HepG2 (cell line): Measurements from ENCODE around the gene WDR82. TPM values are rescaled to one million over a fixed set of nuclear protein-coding genes. Genes with fewer than 3 reads are reported as not detected.

Experiments
- ATAC-seq: fragments of 200-7000 bp; cut with Tn5 transposase; 3 replicates; pipeline ENCODE4 v1.9.1; 2020; ENCODE audit warnings: mild to moderate bottlenecking, moderate library complexity
- BruUV-seq: library from RNA; stranded (reverse); fragments of 400-500 nt; replicated peaks from 2 replicates; lab custom pipeline; 2021; lab: Mats Ljungman, UMichigan
- CTCF ChIA-PET: fragments of 300-600 bp; formaldehyde crosslinking; extraction: SDS; loops from one replicate; lab custom pipeline; 2021; ENCODE audit warnings: low total read pairs, inconsistent platforms, low intra/inter-chr PET ratio; lab: Yijun Ruan, JAX
- POLR2A ChIA-PET: fragments of 350-600 bp; sonication (Branson Sonifier 250); formaldehyde crosslinking; loops from one replicate; lab custom pipeline; 2020; ENCODE audit warnings: antibody characterized with exemption, inconsistent platforms; lab: Yijun Ruan, JAX
- DNase-seq: peaks from one replicate; pipeline ENCODE4 v3.0.0-alpha.2; 2015; ENCODE audit warnings: low spot score
- FAIRE-seq: peaks from 3 replicates; lab custom pipeline; 2011; peaks lifted over from hg19 to GRCh38; lab: Jason Lieb, UNC
- H2AFZ ChIP-seq: one replicate; pipeline ENCODE4 v1.6.1; 2011; ENCODE audit warnings: low read length, inconsistent platforms
- H3K27ac ChIP-seq: fragments of 300-600 bp; 3 replicates; pipeline ENCODE4 v1.8.0; 2011; ENCODE audit warnings: mixed run types, mild to moderate bottlenecking, mixed read lengths, low read length, inconsistent platforms; ENCODE audit not compliant: insufficient read depth; ENCODE audit errors: extremely low read length
- H3K27me3 ChIP-seq, 2 experiments: fragments of 200-600 bp in 1 of 2; 2 replicates in 1 of 2; 3 replicates in 1 of 2; pipeline versions ENCODE4 v1.6.0 to v1.8.0; 2011; ENCODE audit warnings: low read length in 2 of 2, mild to moderate bottlenecking in 2 of 2, moderate library complexity in 2 of 2, inconsistent platforms in 1 of 2; ENCODE audit not compliant: insufficient read depth in 2 of 2, control insufficient read depth in 1 of 2
- H3K36me3 ChIP-seq, 2 experiments: fragments of 200-600 bp in 1 of 2; replicated peaks in 1 of 2; 2 replicates in 1 of 2; 3 replicates in 1 of 2; pipeline versions ENCODE4 v1.5.1 to v1.8.0; 2011; ENCODE audit warnings: low read length in 2 of 2, inconsistent platforms in 1 of 2; ENCODE audit not compliant: insufficient read depth in 2 of 2, control insufficient read depth in 1 of 2
- H3K4me1 ChIP-seq: 2 replicates; pipeline ENCODE4 v1.5.1; 2012; ENCODE audit warnings: low read length, inconsistent platforms; ENCODE audit not compliant: insufficient read depth
- H3K4me2 ChIP-seq: 2 replicates; pipeline ENCODE4 v1.6.0; 2011; ENCODE audit warnings: low read depth, low read length, inconsistent platforms
- H3K4me3 ChIP-seq, 3 experiments: fragments of 200-600 bp in 1 of 3; sonication (generic), shearing (Covaris generic) in 1 of 3; replicated peaks in 1 of 3; 2 replicates each; pipeline ENCODE4 v1.5.1; 2011 to 2016; ENCODE audit warnings: low read length in 3 of 3, inconsistent platforms in 2 of 3, low read depth in 2 of 3, mild to moderate bottlenecking in 2 of 3, control low read depth in 1 of 3, mixed read lengths in 1 of 3; ENCODE audit not compliant: insufficient read depth in 1 of 3
- H3K79me2 ChIP-seq: one replicate; pipeline ENCODE4 v1.6.1; 2011; ENCODE audit warnings: low read length, inconsistent platforms; ENCODE audit not compliant: insufficient read depth
- H3K9ac ChIP-seq: 2 replicates; pipeline ENCODE4 v1.6.0; 2011; ENCODE audit warnings: mild to moderate bottlenecking, low read depth, low read length, inconsistent platforms; ENCODE audit not compliant: insufficient read depth
- H3K9me3 ChIP-seq: 2 replicates; pipeline ENCODE4 v1.5.1; 2012; ENCODE audit warnings: mild to moderate bottlenecking, low read length
- H4K20me1 ChIP-seq: 2 replicates; pipeline ENCODE4 v1.6.0; 2011; ENCODE audit warnings: inconsistent platforms, mild to moderate bottlenecking, low read length, moderate library complexity; ENCODE audit not compliant: insufficient read depth
- ATF7 ChIP-seq, 2 experiments: fragments of 450-650 bp in 1 of 2; sonication (generic) in 1 of 2; formaldehyde crosslinking in 1 of 2; IDR thresholded peaks; 2 replicates each; pipeline versions ENCODE4 v1.4.0 to v1.6.1; 2016 to 2020; ENCODE audit warnings: antibody characterized with exemption in 1 of 2, mild to moderate bottlenecking in 1 of 2, missing genetic modification reagents in 1 of 2
- BCL3 ChIP-seq: sonication (generic); formaldehyde crosslinking; IDR thresholded peaks from 2 replicates; pipeline ENCODE4 v1.5.1; 2020; ENCODE audit warnings: mild to moderate bottlenecking, missing genetic modification reagents, moderate library complexity
- BCL6 ChIP-seq: IDR thresholded peaks from 2 replicates; pipeline ENCODE4 v1.6.1; 2016; ENCODE audit warnings: missing genetic modification reagents, missing compliant biosample characterization
- ISX ChIP-seq: sonication (generic); formaldehyde crosslinking; conservative IDR thresholded peaks from 2 replicates; pipeline ENCODE4 v1.5.0; 2020; ENCODE audit warnings: missing genetic modification reagents
- MIXL1 ChIP-seq: IDR thresholded peaks from 2 replicates; pipeline ENCODE4 v1.6.1; 2016
- SIN3B ChIP-seq: fragments of 150-350 bp; IDR thresholded peaks from 2 replicates; pipeline ENCODE4 v1.6.1; 2014; ENCODE audit warnings: low read length
- ZC3H13 ChIP-seq: sonication (generic); formaldehyde crosslinking; IDR thresholded peaks from 2 replicates; pipeline ENCODE4 v1.8.1; 2023; ENCODE audit warnings: mild to moderate bottlenecking, missing genetic modification reagents, moderate library complexity
- ZFX ChIP-seq: sonication (generic); formaldehyde crosslinking; IDR thresholded peaks from 2 replicates; pipeline ENCODE4 v1.4.0; 2020; ENCODE audit warnings: mild to moderate bottlenecking, low read depth, missing genetic modification reagents, moderate library complexity
- ZNF280D ChIP-seq: sonication (generic); formaldehyde crosslinking; IDR thresholded peaks from 2 replicates; pipeline ENCODE4 v1.5.1; 2020; ENCODE audit warnings: mild to moderate bottlenecking, missing genetic modification reagents
- ZNF564 ChIP-seq: sonication (generic); formaldehyde crosslinking; IDR thresholded peaks from 2 replicates; pipeline ENCODE4 v1.8.1; 2023; ENCODE audit warnings: mild to moderate bottlenecking, missing genetic modification reagents
- WGBS: methylation state at CpG from one replicate; pipeline ENCODE4 v1.1.6; 2017; ENCODE audit warnings: low lambda C conversion rate; 5-methylcytosine and 5-hydroxymethylcytosine counted together
- in situ Hi-C: cut with HindIII; loops from 2 replicates; pipeline ENCODE4 v1.10.0; 2017; ENCODE audit warnings: low pct_unique_long_range_greater_than_20kb; ENCODE audit not compliant: extremely low pct_ligation_motif_present
- intact Hi-C: fragments of 100-400 bp; cut with micrococcal nuclease; formaldehyde crosslinking; loops from one replicate; pipeline ENCODE4 v1.10.0; 2022; ENCODE audit not compliant: unreplicated experiment
- polyA plus RNA-seq, 8 experiments: library from polyadenylated mRNA; depleted of rRNA in 3 of 8; stranded (reverse) in 7 of 8; unstranded in 1 of 8; fragments of >200 nt; fragmentation: Illumina TruSeq in 4 of 8; extraction: Trizol in 4 of 8; gene quantifications; 2 replicates each; pipeline versions ENCODE4 v1.2.1 to v1.2.3, GENCODE V29; 2011 to 2016; ENCODE audit warnings: low read depth in 4 of 8, missing spikeins in 1 of 8, mixed read lengths in 1 of 8; ENCODE audit not compliant: insufficient read depth in 1 of 8
- total RNA-seq, 5 experiments: library from RNA; depleted of rRNA; stranded (reverse); fragments of >200 nt; fragmentation: Illumina TruSeq; extraction: Trizol; gene quantifications; 2 replicates each; pipeline ENCODE4 v1.2.3, GENCODE V29; 2016; ENCODE audit warnings: low read depth in 1 of 5

WDR82 gene
- total and polyA plus RNA-seq, 2 of the 13 experiments (the other 11 are each of a cell fraction or from before 2014, with no cell fraction given): 39.1 to 59.5 TPM

GRCh38 chr3:52218026-52218425 is 60.4 kb downstream of the WDR82 start:
- TF ChIP-seq SIN3B (no peak), ZFX (CRISPR knock-in tag) (no peak), MIXL1 (CRISPR knock-in tag) (no peak), BCL3 (CRISPR knock-in tag) (no peak), ATF7 (IDR thresholded peaks at IDR 0.05) (no peak), ATF7 (CRISPR knock-in tag; IDR thresholded peaks at IDR 0.05) (no peak), ISX (CRISPR knock-in tag) (no peak), ZNF564 (CRISPR knock-in tag) (no peak), BCL6 (CRISPR knock-in tag) (no peak), ZC3H13 (CRISPR knock-in tag) (no peak), ZNF280D (CRISPR knock-in tag) (no peak)
- TF ChIP-seq, all 625 proteins: peak for 0
- no peak overlapping the region for H2AFZ ChIP-seq
- intact Hi-C loops: no loop called here
- no peak overlapping the region for H3K9ac ChIP-seq
- ChIA-PET CTCF (no interaction called here), POLR2A (interaction anchor here (3.5 kb wide), 1 partner anchor 72 kb away, joined by 10 read pairs; no protein-coding TSS in a partner anchor)
- peaks cover 45% of the 10 kb centered on the region for H3K4me1 ChIP-seq
- no peaks in the 10 kb centered on the region for H3K9me3 ChIP-seq
- peaks cover 0 to 4% of the 10 kb centered on the region in 2 experiments; a peak in 3 of 5 replicates for H3K27me3 ChIP-seq
- no peak overlapping the region for H3K27ac ChIP-seq
- no peak overlapping the region for H3K4me3 ChIP-seq
- ATAC-seq (no peak), FAIRE-seq (no peak), DNase-seq (no peak)
- no TSS peak for BruUV-seq
- WGBS: 75% methylated on average over 3 of the region's 3 CpGs
- no peak overlapping the region for H3K4me2 ChIP-seq
- H3K36me3 ChIP-seq: peaks cover 7 to 17% of the 10 kb centered on the region in 2 experiments; a peak in 4 of 5 replicates
- H3K79me2 ChIP-seq: no peaks in the 10 kb centered on the region
- no peaks in the 10 kb centered on the region for H4K20me1 ChIP-seq
- in situ Hi-C loops: no loop called here
